HG02973 (cell line): ENCODE data around the gene FRYL.

Source experiments
- ATAC-seq: cut with Tn5 transposase; IDR thresholded peaks from one replicate; pipeline ENCODE4 v1.9.1; 2021; ENCODE audit warnings: moderate library complexity; ENCODE audit not compliant: unreplicated experiment

The FRYL gene

GRCh38 chr4:48570646-48571220 is 209.3 kb downstream of the FRYL start:
- no peak for ATAC-seq

GRCh38 chr4:48566034-48566384 is 214.1 kb downstream of the FRYL start:
- no peak for ATAC-seq

GRCh38 chr4:48565362-48566033 is 214.6 kb downstream of the FRYL start:
- ATAC-seq, result no peak

- no peak for ATAC-seq
Observed at GRCh38 chr4:48564151-48564550, 215.9 kb downstream of the FRYL start.

GRCh38 chr4:48558819-48559218 is 221.3 kb downstream of the FRYL start:
- no peak for ATAC-seq

- ATAC-seq, result no peak
Observed at GRCh38 chr4:48558026-48558425, 222.1 kb downstream of the FRYL start.

- ATAC-seq, result no peak
Observed at GRCh38 chr4:48557478-48557877, 222.6 kb downstream of the FRYL start.

- ATAC-seq, result no peak
Observed at GRCh38 chr4:48556268-48556667, 223.8 kb downstream of the FRYL start.

GRCh38 chr4:48554606-48555005 is 225.5 kb downstream of the FRYL start:
- ATAC-seq, result no peak

- ATAC-seq, result no peak
Observed at GRCh38 chr4:48553720-48554119, 226.4 kb downstream of the FRYL start.

GRCh38 chr4:48546336-48546735 is 233.7 kb downstream of the FRYL start:
- ATAC-seq, result no peak

GRCh38 chr4:48543796-48544195 is 236.3 kb downstream of the FRYL start:
- no peak for ATAC-seq

GRCh38 chr4:48542888-48543287 is 237.2 kb downstream of the FRYL start:
- ATAC-seq, result no peak

GRCh38 chr4:48539597-48539996 is 240.5 kb downstream of the FRYL start:
- ATAC-seq, result no peak

- ATAC-seq, result no peak
Observed at GRCh38 chr4:48538358-48538757, 241.7 kb downstream of the FRYL start.

- no peak for ATAC-seq
Observed at GRCh38 chr4:48526406-48526805, 253.7 kb downstream of the FRYL start.

- no peak for ATAC-seq
Observed at GRCh38 chr4:48518143-48518542, 261.9 kb downstream of the FRYL start.

GRCh38 chr4:48509543-48509942 is 270.5 kb downstream of the FRYL start:
- ATAC-seq, result no peak

- ATAC-seq, result no peak
Observed at GRCh38 chr4:48506716-48507115, 273.4 kb downstream of the FRYL start.

- no peak for ATAC-seq
Observed at GRCh38 chr4:48504352-48504751, 275.7 kb downstream of the FRYL start.

- ATAC-seq, result no peak
Observed at GRCh38 chr4:48504026-48504330, 276.1 kb downstream of the FRYL start.

GRCh38 chr4:48503233-48504025 is 276.6 kb downstream of the FRYL start:
- no peak for ATAC-seq
